HepG2 (cell line): ENCODE data around the gene SMARCB1.

Experiments used
- HNF4G ChIP-seq, 2 experiments: sonication (generic) in 1 of 2; formaldehyde crosslinking in 1 of 2; IDR thresholded peaks; 2 replicates each; pipeline versions ENCODE4 v1.4.0 to v1.6.1; 2011 to 2020; ENCODE audit warnings: borderline replicate concordance in 2 of 2, low read depth in 2 of 2, mild to moderate bottlenecking in 2 of 2, low read length in 1 of 2, missing genetic modification reagents in 1 of 2, moderate library complexity in 1 of 2
- NFKBIZ ChIP-seq: IDR thresholded peaks from 2 replicates; pipeline ENCODE4 v1.6.1; 2018; ENCODE audit warnings: missing genetic modification reagents, missing compliant biosample characterization
- NR2F2 ChIP-seq: IDR thresholded peaks from 2 replicates; pipeline ENCODE4 v1.6.1; 2012; ENCODE audit warnings: low read depth, inconsistent platforms, borderline replicate concordance
- POLR2AphosphoS2 ChIP-seq: IDR thresholded peaks from 2 replicates; pipeline ENCODE4 v1.6.1; 2011; ENCODE audit warnings: low read depth, low read length, improper control_type of control experiment
- YY1 ChIP-seq: IDR thresholded peaks from 2 replicates; pipeline ENCODE4 v1.6.1; 2011; ENCODE audit warnings: low read length, low read depth, moderate library complexity, mild to moderate bottlenecking; ENCODE audit not compliant: insufficient read depth, insufficient replicate concordance
- ZBTB21 ChIP-seq: sonication (generic); formaldehyde crosslinking; IDR thresholded peaks from 2 replicates; pipeline ENCODE4 v1.4.0; 2020; ENCODE audit warnings: missing genetic modification reagents
- TF ChIP-seq, protein P1 (sequence below): conservative IDR thresholded peaks from 2 replicates; pipeline ENCODE4 v1.6.1; 2018; ENCODE audit warnings: missing genetic modification reagents
- TF ChIP-seq, protein P2 (sequence below): sonication (generic); formaldehyde crosslinking; IDR thresholded peaks from 2 replicates; pipeline ENCODE4 v1.5.0; 2020; ENCODE audit warnings: missing genetic modification reagents
- TF ChIP-seq, protein P3 (sequence below): sonication (generic); formaldehyde crosslinking; IDR thresholded peaks from 2 replicates; pipeline ENCODE4 v1.5.0; 2020; ENCODE audit warnings: mild to moderate bottlenecking, missing genetic modification reagents, moderate library complexity

DNA sequence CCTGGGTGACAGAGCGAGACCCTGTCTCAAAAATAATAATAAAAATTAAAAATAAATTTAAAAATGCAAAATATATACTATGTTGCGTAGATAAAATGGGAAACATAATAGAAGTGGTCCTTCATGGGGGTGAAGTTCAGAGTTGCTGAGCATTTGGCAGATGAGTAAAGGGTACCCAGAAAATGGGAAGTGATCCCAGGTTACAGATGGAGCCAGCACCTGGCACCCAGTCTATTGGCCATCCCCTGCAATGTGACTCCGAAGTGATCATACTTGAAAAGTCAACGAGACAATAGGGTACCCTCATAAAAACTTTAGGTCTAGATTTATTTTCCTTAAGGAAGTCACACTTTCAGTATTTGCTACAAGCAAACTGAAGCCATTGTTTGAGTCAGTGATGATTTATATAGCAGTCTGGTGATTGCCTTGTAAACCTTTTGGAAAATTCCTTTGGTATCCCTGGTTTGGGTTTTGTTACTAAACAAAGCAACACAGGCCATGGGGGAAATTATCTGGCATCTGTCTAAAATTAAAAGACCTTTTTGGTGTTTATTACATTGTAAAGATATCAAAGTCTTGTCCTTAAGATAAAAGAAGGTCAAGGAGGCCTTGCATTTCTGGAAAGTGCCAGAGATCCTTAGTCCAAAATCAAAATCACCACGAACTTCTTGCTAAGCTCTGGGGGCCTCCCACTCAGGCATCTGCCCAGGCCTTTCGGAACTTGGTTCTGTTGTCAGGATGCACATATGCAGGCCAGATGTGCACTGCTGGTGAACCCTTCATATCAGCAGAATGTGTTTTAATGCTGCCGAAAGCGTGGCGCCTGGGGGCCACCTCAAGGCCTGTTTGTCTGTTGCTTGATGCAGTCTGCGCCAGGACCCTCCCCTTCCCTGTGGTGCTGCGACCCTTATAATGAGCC is 4.3 kb downstream of the SMARCB1 start:
- TF ChIP-seq, protein P1, sequence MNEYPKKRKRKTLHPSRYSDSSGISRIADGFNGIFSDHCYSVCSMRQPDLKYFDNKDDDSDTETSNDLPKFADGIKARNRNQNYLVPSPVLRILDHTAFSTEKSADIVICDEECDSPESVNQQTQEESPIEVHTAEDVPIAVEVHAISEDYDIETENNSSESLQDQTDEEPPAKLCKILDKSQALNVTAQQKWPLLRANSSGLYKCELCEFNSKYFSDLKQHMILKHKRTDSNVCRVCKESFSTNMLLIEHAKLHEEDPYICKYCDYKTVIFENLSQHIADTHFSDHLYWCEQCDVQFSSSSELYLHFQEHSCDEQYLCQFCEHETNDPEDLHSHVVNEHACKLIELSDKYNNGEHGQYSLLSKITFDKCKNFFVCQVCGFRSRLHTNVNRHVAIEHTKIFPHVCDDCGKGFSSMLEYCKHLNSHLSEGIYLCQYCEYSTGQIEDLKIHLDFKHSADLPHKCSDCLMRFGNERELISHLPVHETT (CRISPR knock-in tag): no peak
- no peak for TF ChIP-seq POLR2AphosphoS2
- no peak for TF ChIP-seq NR2F2
- TF ChIP-seq, protein P2, sequence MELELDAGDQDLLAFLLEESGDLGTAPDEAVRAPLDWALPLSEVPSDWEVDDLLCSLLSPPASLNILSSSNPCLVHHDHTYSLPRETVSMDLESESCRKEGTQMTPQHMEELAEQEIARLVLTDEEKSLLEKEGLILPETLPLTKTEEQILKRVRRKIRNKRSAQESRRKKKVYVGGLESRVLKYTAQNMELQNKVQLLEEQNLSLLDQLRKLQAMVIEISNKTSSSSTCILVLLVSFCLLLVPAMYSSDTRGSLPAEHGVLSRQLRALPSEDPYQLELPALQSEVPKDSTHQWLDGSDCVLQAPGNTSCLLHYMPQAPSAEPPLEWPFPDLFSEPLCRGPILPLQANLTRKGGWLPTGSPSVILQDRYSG: no peak
- no peak for TF ChIP-seq HNF4G (IDR thresholded peaks at IDR 0.05; ENCODE audit: borderline replicate concordance, low read depth, low read length)
- no peak for TF ChIP-seq HNF4G (CRISPR knock-in tag; IDR thresholded peaks at IDR 0.05; ENCODE audit: borderline replicate concordance, low read depth)
- TF ChIP-seq, protein P3, sequence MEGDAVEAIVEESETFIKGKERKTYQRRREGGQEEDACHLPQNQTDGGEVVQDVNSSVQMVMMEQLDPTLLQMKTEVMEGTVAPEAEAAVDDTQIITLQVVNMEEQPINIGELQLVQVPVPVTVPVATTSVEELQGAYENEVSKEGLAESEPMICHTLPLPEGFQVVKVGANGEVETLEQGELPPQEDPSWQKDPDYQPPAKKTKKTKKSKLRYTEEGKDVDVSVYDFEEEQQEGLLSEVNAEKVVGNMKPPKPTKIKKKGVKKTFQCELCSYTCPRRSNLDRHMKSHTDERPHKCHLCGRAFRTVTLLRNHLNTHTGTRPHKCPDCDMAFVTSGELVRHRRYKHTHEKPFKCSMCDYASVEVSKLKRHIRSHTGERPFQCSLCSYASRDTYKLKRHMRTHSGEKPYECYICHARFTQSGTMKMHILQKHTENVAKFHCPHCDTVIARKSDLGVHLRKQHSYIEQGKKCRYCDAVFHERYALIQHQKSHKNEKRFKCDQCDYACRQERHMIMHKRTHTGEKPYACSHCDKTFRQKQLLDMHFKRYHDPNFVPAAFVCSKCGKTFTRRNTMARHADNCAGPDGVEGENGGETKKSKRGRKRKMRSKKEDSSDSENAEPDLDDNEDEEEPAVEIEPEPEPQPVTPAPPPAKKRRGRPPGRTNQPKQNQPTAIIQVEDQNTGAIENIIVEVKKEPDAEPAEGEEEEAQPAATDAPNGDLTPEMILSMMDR (CRISPR knock-in tag): no peak
- no peak for TF ChIP-seq ZBTB21
- no peak for TF ChIP-seq NFKBIZ (CRISPR knock-in tag)
- TF ChIP-seq YY1: no peak
